Measurements from ENCODE around the gene FAM216B. TPM values are rescaled to one million over a fixed set of nuclear protein-coding genes. Genes with fewer than 3 reads are reported as not detected.
"Not testable (repeated sequence)": the region's sequence is repeated elsewhere in the genome, so short reads cannot be mapped to it uniquely, and the experiment has no call there.

FAM216B gene
- not detected for polyA plus RNA-seq (ENCODE audit: insufficient read length in 3 of 3)

DNA sequence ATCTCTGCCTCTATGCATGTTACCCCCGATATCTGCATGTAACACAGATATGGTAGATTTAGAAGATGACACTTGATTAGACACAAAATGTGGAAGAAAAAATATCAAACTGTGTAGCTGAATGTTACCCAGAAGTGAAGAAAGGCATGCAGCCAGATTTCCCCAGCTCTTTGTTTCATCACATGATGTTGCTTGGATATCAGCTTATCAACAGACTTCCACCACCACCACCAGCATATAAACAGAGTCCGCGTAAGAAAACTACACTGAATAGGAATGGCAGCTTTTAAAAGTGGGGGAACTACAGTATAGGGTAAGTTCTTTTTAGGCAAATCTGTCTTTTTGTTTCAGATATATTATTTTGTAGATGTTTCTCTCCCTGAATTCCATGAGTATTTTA is at the start of gene FAM216B:
TSS of gene FAM216B (plus strand) at position 233 of the 400 bp plus-strand sequence. CDS start 2,484 bp downstream, outside the sequence.
- DNase-seq (ENCODE audit: low read depth in 3 of 3, low spot score in 2 of 3): no peak

DNA sequence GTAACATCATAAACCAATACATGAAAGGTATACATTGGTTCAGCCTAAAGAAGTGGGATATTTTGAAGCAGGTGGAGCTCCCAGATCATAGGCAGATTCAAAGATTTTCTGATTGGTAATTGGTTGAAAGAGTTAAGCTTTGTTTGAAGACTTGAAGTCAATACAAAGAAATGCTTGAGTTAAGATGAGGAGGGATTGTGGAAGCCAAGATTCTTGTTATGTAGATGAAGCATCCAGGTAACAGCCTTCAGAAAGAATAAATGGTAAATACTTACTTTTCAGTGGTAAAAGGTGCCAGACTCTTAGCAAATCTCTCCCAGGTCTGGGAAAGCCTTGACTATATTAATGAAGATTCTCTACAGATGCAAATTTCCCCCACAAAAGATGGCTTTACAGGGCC is 49.3 kb upstream of the FAM216B start:
- DNase-seq (ENCODE audit: low read depth in 3 of 3, low spot score in 2 of 3): no peak

DNA sequence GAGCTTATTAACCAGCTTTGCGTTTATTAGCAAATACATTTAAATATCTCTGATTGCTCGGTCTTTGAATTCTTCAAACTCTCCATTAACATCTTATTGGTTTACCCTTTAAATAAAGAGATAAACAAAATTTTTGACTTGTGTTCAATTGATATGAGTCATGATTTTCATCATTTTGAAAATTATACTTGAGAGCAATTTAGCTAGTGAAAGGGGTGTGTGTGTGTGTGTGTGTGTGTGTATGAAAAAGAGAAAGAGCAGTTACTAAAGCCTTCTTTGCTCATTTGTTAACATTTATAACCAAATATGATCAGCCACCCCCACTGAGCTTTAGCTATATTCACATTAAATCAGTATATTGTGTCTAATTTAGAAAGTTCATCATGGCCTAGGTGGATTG is 48.3 kb upstream of the FAM216B start:
- no peak for DNase-seq (ENCODE audit: low read depth in 3 of 3, low spot score in 2 of 3)

DNA sequence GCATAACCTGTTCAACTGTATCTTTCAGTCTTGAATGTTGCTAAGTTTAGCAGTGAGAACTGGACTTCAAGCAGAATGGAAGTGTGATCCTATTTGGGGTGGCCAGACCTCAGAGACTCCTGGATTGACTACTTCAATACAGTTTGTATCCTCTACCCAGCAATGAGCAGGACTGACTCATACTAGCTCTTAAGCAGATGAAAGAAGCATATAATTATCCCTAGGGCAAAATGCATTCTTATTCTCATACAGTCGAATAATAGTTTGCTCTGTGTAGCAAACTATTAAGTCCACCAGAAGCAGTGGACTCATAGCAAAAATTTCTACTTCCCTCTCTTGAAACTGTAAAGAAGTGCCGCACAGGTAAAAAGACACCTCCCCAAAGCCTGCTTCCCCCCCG is 46.4 kb upstream of the FAM216B start:
- no peak for DNase-seq (ENCODE audit: low read depth in 3 of 3, low spot score in 2 of 3)

GRCh38 chr13:42740753-42741152 is 40.6 kb upstream of the FAM216B start:
- DNase-seq (ENCODE audit: low read depth in 3 of 3, low spot score in 2 of 3): no peak

DNA sequence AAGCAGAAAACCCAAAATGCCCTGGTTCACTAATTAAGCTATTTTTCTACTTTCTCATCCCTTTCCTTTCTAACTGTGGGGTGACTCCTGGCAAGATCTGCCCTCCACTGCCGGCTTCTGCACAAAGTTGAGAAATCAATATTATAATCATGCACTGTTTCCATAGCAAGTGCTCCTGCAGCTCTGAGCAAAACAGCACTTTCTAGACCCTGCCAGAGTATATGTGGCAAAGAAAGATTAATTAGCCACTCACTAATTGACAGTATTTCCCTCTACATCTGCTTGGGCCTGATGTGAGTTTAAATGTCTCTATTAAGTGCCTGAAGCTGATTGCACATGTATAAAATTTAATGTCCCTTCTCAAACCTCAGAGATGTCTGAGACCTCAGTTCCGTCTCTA is 39.5 kb upstream of the FAM216B start:
- DNase-seq (ENCODE audit: low read depth in 3 of 3, low spot score in 2 of 3): no peak

- no peak for DNase-seq (ENCODE audit: low read depth in 3 of 3, low spot score in 2 of 3)
Measured at GRCh38 chr13:42745655-42746054, 35.7 kb upstream of the FAM216B start.

DNA sequence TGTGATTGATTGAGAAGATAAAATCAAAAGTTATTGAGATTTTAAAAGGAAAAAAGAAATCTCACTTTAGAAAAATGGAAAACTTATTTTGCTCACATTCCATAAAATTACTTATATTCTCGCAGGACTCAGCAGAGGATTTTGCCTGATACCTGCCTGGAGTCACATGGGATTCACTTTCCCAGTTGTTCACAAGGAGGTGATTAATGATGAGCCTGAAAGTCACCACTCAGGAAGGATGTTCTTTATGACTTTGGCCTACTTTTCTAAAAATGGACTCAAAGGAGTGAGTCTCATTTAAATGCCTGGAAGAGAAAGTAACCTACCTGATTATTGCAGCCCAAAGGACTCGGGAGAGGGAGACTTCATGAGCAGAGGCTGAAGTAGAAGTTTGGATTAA is 34.5 kb upstream of the FAM216B start:
- no peak for DNase-seq (ENCODE audit: low read depth in 3 of 3, low spot score in 2 of 3)

DNA sequence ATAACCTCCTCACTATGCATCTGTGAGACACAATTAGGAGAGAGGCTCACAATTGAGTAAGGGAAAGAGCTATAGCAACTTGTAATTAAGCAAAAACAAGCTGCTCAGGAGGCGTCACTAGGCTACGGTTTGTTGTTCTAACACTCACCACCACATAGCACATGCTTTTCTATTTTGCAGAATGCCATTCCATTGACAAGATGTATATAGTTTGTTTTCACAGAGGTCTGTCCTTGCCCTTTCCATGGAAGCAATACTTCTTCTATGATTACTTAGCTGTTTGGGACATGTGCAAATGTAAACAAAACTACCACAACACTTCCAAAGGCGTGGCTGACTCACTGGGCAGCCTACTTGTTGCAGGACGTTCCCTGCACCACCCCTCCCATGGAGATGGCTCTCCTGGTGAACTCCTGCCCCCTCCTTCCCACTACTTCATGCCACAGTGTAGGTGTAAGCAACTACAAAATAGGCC is 33.9 kb upstream of the FAM216B start:
- no peak for DNase-seq (ENCODE audit: low read depth in 3 of 3, low spot score in 2 of 3)

- DNase-seq (ENCODE audit: low read depth in 3 of 3, low spot score in 2 of 3): no peak
Measured at GRCh38 chr13:42750794-42751193, 30.6 kb upstream of the FAM216B start.

- DNase-seq (ENCODE audit: low read depth in 3 of 3, low spot score in 2 of 3): no peak
Measured at GRCh38 chr13:42751693-42752092, 29.7 kb upstream of the FAM216B start.

DNA sequence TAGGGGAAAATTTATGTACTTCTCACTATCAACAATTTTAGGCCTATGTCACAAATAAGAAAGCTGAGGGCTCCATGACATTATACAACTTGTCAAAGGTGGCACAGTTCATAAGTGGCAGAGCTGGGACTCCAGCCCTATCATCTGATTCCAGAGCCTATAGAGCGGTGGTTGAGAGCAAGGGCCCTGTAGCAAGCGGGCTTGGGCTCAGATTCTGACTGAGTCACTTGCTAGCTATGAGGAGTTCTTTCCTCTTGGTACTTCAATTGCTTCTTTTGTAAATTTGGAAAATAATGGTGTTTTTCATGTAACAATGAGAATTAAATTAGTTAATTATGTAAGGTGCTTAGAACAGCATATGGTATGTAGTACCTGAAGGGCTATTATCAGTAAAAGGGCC is 28.7 kb upstream of the FAM216B start:
- DNase-seq (ENCODE audit: low read depth in 3 of 3, low spot score in 2 of 3): no peak

DNA sequence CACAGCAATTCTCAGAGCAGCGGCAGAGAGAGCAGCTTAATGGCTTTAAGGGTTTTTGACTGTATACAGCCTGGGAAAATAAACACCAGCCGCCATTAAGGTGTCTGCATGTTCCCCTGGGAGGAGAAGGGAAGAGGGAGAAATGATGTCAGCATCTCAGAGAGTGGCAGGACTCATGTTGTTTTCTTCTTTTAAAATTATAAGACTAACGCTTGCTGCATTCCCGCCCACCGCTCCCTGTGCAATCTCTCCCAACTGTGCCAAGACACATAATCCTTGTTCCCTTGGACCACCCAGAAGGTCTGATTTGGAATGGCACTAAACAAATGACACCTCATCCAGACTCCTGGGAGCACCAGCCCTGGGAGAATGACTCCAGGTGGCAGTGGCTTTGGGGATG is 27.7 kb upstream of the FAM216B start:
- DNase-seq (ENCODE audit: low read depth in 3 of 3, low spot score in 2 of 3): no peak

DNA sequence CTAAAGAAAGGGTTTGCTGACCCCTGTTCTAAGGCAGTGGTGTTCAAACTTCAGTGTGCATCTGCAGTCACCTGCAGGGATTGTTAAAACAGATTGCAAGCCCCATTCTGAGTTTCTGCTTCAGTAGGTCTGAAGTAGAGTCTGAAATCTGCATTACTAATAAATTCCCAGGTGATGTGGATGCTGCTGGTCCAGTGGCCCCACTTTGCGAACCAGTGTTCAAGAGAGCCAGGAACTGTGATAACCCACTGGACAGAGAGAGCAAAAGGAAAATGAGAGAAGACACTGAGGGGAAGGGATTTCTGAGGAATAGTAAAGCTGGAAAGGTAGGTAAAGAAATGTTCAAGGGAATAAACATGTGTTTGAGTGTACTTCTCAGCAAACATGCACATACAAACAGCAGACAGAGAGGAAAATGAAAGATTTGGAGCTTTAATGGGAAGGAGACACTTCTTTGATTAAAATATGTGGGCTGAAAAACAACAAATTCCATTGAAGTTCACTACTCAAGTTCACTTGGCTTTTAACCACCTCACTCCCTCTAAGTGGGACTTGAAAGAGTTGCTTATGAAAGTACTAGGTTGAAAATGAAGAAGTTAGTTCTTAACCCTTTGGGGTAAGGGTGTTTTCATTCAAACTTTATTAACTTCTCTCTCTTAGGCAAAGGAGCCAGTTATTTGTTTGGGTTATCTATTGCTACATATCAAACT is 26.4 kb upstream of the FAM216B start:
- no peak for DNase-seq (ENCODE audit: low read depth in 3 of 3, low spot score in 2 of 3)

DNA sequence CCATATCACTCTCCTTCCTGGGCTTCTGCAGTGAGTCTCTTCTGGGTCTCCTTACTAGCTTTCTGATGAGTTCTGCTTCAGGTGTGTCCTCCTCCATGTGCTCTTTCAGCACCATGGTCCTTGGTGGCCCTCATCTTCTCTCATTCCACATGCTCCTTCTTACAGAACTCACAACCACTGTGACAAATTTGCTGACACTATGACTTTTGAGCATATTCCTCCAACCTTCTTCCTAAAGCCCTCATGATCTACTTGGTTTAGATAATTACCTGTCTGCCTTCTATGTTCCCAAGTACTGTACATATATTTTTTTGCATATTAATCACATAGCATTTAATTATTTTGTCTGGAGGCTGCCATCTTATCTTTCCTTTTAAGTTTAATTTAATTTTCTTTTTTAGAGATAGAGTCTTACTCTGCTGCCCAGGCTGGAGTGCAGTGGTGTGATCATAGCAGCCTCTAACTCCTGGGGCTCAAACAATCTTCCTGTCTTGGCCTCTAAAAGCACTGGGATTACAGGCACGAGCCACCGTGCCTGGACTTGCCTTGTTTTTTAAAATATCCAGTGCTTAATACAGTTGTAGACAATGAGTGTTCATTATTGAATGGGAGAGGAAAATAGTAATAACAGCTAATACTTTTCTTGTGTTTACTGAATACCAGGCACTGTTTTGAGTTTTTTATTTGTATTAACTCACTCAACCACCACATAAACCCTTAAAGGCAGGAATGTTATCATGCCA is 23.5 kb upstream of the FAM216B start:
- DNase-seq (ENCODE audit: low read depth in 3 of 3, low spot score in 2 of 3): no peak

- DNase-seq (ENCODE audit: low read depth in 3 of 3, low spot score in 2 of 3): no peak
Measured at GRCh38 chr13:42758515-42758914, 22.9 kb upstream of the FAM216B start.

DNA sequence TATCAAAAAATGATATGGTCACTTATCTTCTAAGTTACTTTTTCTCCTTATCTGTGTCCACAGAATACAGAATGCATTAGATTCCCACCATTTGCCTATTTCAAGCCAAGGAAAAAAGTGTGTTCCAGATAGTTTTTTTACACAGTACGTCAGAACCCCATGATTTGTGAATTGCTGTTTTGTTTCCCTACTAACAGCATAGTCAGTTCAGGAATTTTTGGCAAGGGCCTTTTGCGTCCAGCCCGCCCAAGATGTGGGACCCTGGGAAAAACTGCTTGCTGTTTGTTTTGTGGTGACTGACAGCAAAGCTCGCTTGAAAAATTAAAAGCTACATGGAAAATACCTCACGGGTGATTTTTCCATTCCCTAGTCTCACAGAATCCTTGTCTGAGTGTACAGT is 20.4 kb upstream of the FAM216B start:
- no peak for DNase-seq (ENCODE audit: low read depth in 3 of 3, low spot score in 2 of 3)

DNA sequence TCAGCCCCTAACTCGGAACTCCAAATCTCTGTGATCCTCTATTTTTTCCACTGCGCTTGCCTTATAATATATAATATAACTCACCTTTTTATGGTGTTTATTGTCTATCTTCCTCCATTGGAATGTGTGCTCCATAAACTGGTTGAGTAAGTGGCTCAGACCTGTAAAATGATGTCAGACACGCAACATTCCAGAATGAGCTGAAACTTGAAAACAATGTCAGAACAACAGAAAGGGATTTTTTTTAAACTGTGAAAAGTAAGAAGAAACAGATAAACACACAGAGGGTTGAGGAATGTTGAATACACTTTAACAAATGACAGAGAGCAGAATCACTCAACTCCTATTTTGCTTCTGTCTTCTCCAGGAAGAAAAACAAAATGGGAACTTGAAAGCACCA is 19.1 kb upstream of the FAM216B start:
- DNase-seq (ENCODE audit: low read depth in 3 of 3, low spot score in 2 of 3): no peak

DNA sequence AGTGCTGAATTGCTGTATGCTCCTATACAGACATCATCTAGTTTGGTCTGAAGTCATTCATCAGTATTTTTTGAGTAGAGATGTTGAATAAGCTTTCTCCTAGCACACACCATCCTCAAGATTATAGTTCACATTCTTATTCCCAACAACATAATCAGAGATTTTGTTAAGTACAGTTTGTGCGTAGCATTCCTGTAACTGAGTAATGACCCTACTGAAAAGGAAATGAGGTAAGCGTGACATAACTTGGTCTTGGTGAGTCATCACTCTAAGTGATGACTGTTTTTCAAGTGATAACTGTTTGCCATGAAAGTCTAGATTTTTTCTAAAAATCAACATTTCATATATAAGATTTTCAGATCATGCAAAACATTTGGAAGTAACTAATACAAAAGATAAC is 18.5 kb upstream of the FAM216B start:
- DNase-seq (ENCODE audit: low read depth in 3 of 3, low spot score in 2 of 3): no peak

- DNase-seq (ENCODE audit: low read depth in 3 of 3, low spot score in 2 of 3): no peak
Measured at GRCh38 chr13:42766016-42766415, 15.4 kb upstream of the FAM216B start.

- no peak for DNase-seq (ENCODE audit: low read depth in 3 of 3, low spot score in 2 of 3)
Measured at GRCh38 chr13:42769650-42770049, 11.7 kb upstream of the FAM216B start.

- DNase-seq (ENCODE audit: low read depth in 3 of 3, low spot score in 2 of 3): not testable (repeated sequence)
Measured at GRCh38 chr13:42776558-42776957, 4.8 kb upstream of the FAM216B start.
